A172 (cell line): Measurements from ENCODE around the gene TMEM17. TPM values are rescaled to one million over a fixed set of nuclear protein-coding genes. Genes with fewer than 3 reads are reported as not detected.
A peak's percentile ranks its signal among the peaks of the same experiment; 100 is the strongest.
"Not testable (repeated sequence)": the region's sequence is repeated elsewhere in the genome, so short reads cannot be mapped to it uniquely, and the experiment has no call there.

Experiments
- DNase-seq: peaks from one replicate; pipeline ENCODE4 v3.0.0-alpha.2; 2015; ENCODE audit warnings: low spot score
- total RNA-seq: library from RNA; depleted of rRNA; stranded (reverse); fragments of >200 nt; shearing (Covaris generic); gene quantifications from 2 replicates; pipeline ENCODE4 v1.2.3, GENCODE V29; 2014; rRNA removed

Gene TMEM17, protein sequence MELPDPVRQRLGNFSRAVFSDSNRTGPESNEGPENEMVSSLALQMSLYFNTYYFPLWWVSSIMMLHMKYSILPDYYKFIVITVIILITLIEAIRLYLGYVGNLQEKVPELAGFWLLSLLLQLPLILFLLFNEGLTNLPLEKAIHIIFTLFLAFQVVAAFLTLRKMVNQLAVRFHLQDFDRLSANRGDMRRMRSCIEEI
- total RNA-seq, result 3.7 and 5.6 TPM in 2 replicates

DNA sequence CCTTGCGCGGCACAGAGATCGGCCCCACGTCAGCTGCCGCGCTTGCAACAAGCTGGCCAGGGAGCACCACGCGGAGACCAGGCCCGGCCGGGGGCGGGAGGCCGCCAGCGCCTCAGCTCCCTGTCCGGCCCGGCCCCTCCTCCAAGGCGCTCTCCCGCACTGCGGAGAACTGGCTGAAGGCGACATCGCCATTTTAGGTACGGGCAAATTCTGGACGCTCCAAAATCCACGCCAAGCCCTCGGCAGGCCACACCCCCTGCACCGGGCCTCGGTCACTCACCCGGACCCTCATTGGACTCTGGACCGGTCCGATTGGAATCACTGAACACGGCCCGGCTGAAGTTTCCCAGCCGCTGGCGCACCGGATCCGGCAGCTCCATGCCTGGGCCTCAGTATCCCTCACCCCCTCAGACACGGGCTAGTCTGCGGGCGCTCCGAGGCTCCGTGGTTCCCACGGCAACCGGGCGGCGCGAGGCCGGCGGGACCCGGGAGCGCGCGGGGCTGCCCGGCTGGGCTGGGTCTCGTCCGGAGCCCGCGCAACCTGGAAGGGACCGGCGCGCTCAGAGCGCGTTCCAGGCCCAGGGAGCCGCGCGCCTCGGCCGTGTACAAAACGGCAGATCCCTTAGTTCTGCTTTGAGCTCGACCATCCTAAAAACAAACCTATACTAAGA is at the start of gene TMEM17:
TSS of gene TMEM17 (minus strand) at position 446 of the 671 bp plus-strand sequence. CDS start at position 380, 66 bp downstream.
- DNase-seq, result peak; percentile 78

DNA sequence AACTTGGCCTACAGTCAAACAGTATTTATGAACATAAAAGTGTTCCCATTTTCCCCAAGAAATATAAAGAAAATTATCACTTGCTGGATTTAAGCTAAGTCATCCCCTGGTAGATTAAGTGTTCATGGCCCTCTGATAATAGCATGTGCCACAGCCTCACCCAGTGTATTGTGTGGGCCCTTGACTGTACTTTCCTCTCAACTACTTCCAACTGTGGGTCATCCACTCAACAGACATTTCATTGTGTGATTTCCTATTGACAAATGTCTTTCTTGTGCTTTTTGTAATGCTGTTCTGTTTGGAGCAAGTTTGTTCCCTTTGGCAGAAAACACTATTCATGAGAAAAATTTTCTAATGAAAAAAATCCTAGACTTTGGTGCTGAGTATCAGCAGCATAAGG is 48.4 kb upstream of the TMEM17 start:
- no peak for DNase-seq

DNA sequence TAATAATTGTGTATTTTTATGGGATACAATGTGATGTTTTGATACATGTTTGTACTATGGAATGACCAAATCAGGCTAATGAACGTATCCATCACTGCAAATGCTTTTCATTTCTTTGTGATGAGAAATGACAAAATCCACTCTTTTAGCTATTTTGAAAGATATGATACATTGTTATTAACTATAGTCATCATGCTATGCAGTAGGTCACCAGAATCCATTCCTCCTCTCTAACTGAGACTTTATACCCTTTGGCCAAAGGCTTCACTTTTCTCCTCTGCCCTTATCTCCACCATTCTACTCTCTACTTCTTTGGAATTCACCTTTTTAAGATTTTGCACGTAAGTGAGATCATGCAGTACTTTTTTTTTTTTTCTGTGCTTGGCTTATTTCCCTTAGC is 44.5 kb upstream of the TMEM17 start:
- no peak for DNase-seq

DNA sequence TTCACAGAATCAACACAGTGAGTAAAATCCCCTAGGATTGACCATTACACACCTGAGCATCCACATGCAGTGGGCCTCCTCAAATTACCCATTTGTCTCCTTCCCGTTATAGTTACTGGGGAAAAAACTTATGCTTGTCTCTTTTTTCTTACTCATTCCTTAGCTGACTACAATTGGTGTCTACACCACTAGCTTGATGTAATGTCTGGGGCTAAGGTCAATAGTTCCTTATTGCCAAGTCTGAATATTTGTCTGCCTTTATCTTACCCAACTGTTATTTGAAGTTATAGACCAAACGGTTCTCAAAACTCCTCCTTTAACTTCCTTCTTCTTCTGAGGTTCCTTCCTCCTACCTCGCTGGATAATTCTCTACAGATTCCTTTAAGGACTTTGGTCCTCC is 41.9 kb upstream of the TMEM17 start:
- no peak for DNase-seq

DNA sequence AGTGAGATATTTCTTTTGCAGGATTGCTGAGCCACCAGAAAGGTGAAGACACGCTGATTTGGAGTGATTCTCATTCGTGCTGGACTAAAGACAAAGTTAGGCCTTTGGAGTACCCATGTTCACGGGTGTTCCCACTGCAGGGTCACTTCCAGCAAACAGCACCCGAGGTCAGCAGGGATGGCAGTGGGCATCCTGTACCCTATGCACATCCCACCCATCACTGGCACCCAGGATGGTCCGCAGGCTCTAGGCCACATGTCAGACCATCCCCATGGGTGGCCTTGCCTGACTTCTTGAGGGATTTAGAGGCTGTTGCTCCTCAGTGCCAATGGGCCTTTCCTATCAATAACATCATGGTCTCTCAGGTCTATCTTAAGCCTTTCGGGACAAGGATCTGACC is 39.3 kb upstream of the TMEM17 start:
- no peak for DNase-seq

DNA sequence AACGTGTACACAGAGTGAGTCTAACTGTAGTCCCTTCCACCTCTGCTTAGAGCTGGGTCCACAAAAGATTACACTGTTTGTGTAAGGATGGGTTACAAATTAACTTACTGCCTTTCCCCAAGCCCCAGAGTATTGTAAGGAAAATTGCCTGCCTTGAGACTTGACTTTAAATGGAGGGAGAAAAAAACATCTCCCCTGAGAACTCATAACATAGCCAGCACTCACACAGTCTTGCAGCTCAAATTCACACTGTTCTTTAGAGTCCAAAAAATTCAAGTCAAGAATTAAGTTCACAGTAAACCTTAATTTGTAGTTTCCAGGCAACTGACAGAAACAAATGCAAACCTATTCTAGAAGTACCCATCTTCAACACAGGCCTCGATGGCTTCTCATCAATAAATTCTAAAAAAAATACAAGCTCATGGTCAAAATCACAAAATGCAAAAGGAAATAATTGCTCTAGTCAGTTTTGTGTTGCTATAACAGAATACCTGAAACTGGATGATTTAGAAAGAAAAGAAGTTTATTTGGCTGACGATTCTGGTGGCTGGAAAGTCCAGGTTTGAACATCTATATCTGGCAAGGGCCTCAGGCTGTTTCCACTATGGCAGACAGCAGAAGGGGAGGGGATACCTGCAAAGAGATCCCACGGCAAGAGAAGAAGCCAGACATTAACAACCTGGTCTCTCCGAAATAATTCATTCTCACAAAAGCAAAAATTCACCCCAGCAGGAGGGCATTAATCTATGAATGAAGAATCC is 34.6 kb upstream of the TMEM17 start:
- DNase-seq, result no peak

DNA sequence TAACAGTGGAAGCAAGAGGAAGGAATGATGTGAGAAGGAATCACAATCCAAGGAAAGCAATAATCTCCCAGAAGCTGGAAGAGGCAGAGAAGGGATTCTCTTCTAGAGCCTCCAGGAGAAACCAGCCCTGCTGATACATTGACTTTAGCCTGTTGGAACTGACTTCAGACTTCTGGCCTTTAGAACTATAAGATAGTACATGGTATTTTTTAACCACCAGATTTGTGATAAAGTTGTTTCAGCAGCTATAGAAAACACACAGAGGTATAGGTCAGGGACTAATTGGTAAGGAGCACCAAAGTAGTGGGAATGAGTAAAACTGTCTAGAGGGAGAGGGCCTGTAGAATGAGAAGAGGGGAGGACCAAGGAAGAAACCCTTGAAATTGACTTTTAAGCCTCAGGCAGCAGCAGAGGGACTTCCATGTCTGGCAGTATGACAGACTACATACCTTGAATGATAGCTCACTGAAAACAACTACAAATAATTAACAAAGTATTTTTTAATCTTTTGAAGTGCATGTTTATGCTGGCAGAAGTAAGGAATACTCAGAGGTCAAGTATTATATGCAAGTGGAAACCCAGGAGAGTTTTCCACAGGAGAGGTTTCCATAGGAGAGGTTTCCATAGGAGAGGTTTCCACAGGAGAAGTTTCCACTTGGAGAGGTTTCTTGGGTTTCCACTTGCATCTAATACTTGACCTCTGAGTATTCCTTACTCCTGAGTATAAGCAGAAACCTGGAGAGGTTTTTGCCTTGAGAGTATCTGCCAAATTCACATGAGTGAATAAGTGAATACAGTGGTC is 33.8 kb upstream of the TMEM17 start:
- DNase-seq, result no peak

DNA sequence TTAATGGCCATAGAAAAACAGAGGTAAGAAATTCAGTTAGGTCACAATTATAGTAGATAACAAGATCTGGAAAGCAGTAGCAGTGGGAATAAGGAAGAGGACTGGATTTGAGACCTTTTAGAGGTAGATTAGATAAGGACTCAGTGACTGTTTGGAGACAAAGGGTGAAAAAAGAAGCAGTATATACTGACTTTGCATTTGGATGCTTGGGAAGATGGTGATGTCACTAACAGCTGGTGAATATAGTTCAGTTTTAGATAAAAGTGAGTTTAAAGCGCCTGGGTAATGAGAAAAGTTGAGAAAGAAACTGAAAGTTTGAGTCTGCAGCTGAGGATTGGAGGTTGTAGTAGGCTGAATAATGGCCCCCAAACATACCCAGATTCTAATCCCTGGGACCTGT is 32.8 kb upstream of the TMEM17 start:
- DNase-seq, result no peak

DNA sequence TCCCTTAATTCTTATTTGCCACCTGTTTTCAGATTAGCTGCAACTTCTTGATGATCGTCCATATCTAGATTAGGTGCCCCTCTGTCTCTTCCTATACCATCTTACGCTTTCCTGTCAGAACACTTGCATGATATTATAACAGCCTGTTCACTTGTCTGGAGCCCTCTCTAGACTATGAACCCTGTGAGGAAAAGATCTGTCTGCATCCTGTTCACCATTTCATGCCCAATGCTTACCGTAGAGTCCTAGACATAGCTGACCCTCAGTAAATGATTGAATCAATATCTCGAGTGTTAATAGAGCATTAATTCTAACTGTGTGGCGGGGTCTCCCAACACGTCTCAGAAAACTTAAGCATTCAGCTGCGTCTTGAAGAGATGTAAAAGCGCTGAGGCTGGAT is 31.8 kb upstream of the TMEM17 start:
- no peak for DNase-seq

DNA sequence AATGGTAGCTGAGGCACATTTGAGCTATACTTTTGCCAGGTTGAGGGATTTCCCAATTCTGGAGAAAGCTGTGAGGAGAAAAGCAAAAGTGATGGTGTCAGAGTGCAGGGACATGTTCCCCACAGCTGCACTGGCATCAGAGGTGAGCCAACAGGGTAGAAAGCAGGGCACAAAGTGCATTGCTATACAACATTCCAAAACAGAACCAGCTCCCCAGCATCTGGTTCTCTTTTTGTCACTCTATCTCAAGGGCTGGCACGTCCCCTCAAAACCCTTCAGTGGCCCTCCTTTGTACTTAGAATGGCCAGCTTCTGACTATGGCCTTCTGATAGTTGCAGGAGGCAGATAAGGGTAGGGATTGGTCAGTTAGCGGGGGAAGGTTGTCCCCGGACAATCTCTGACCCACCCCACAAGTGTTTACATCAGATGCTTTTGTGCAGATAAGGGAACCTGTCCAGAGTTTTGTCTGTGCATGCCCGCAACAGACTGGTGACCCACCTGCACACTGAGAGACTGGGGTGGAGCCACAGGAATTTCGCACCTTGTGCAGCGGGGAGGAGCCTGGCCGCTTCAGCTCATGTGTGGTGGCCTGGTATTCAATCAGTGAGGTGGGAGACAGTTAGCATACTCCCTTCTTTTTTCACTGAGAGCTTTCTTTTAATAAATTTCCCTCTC is 31.0 kb upstream of the TMEM17 start:
- DNase-seq, result no peak

DNA sequence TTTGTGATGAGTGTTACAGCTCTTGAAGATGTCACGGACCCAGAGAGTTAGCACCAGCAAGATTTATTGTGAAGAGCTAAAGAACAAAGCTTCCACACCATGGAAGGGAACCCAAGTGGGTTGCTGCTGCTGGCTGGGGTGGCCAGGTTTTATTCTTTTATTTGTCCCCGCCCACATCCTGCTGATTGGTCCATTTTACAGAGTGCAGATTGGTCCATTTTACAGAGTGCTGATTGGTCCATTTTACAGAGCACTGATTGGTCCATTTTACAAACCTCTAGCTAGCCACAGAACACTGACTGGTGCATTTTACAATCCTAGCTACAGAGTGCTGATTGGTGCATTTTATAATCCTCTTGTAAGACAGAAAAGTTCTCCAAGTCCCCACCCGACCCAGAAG is 29.5 kb upstream of the TMEM17 start:
- not testable (repeated sequence) for DNase-seq

DNA sequence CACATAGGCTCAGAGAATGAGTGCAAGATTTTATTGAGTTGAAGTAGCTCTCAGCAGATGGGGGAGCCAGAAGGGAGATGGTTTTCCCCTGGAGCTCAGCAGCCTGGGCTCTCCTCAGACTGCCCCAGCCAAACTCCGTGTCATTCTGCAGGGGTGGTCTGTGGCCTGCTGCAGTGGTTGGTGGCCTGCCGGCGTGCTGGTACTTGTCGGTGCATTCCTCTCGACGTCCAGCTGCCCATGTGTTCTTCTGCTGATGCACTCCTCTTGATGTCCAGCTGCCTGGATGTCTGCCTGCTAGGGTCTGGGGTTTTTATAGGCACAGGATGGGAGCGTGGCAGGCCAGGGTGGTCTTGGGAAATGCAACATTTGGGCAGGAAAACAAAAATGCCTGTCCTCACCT is 25.6 kb upstream of the TMEM17 start:
- DNase-seq, result no peak

DNA sequence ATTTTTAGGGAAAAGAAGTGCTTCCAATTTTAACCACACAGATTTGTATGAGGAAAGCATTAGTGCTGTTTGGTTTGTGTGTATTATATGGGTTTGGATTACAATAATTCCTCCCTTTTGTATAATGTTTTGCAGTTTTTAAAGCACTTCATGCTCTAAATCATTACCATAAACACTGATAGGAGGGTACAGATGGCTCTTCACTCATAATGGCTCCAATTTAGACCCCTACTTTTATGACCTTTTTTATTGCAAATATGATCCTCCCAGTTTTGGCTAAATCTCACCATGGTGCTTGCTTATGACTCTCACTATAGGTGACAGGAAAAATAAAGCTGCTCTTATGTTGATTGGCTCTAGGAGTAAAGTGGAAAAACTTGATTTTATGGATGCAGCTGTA is 23.8 kb upstream of the TMEM17 start:
- DNase-seq, result no peak

DNA sequence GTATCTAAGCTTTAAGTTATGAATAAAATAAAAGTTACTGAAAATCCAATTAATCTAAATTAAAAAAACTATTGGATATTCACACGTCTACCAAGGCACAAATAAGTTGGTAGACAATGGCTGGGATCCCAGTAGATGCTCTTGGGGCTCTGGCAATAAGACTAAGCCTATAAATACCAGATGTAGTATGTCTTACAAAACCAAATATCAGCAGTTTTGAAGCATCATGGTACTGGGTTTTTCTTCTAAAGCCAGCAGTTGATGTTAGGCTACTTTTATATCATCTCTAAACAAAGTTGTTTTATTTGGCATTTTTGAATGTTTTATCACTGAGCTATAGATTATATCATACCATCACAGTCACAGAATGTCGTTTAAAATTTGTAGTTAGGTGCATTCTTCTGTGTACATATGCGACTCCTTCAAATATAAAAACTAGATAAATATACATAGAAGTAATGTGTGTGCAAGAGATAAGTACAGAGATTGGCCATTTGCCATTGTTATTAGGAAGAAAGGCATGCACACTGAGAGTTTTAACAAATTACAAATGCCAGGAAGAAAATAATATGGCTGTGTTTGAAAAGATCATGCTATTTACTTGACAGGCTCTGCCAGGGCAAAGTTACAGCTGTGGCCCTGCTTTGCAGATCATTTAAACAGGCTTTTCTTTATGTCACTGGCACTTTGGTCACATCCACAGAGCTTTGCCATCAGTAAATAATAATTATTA is 21.6 kb upstream of the TMEM17 start:
- no peak for DNase-seq

DNA sequence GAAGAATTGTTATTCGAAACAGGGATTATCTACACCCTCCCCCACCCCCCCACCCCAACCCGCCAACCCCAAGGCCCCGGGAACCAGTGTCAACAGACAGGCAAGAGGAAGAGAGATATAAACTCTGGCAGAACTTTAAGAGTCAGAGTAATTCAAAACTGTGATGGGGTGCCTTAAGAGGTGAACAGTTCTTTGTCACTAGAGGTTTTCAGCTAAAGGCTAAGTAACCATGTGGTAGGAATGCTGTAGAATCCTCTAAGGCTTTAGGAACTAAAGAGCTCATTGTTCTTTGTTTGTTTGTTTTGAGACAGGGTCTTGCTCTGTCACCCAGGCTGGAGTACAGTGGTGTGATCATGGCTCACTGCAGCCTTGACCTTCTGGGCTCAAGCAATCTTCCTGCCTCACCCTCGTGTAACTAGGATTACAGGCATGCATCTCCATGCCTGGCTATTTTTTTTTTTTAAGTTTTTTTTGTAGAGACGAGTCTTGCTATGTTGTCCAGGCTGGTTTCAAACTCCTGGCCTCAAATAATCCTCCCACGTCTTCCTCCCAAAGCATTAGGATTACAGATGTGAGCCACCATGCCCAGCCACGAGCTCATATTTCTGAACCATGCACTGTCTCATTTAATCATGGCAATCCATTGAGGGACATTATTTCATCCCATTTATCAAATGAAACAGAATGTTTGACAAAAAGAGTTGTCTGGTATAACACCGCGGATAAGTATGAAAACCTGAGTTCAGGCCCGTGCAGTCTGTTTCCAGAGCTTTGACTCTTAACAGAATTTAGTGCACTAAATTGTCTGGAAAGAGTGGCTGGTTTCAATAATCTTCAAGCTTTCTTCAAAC is 20.8 kb upstream of the TMEM17 start:
- DNase-seq, result no peak

DNA sequence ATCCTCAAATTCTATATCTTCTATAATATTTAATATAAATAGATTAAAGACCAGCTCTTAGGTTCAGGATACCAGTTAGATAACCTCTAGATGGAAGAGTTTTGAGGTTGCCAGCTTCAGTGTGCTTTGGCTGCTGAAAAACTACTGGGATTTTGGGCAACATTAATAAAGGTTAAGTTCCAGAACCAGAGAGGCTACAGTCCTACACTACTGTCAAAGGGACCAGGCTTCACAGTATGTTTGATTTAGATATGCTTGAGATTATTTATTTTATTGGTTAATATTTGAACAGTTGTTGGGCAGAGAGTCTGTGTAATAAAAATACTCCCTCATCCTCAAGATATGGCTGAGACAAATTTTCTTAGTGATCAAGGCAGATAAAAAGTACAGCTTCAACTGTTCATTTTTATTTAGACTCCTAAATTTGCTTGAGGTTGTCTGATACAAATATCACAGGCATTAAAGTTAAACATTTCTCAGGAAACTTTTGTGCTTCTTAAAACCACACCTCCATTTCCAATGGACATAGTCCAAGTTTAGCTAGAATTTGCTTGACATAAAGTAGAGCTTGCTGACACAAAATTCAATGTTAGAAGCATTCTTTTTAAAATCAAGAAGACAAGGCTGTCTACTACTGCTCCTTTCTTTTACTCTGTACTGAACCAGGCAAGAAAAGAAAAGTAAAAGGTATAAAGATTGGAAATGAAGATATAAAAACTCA is 19.7 kb upstream of the TMEM17 start:
- no peak for DNase-seq

DNA sequence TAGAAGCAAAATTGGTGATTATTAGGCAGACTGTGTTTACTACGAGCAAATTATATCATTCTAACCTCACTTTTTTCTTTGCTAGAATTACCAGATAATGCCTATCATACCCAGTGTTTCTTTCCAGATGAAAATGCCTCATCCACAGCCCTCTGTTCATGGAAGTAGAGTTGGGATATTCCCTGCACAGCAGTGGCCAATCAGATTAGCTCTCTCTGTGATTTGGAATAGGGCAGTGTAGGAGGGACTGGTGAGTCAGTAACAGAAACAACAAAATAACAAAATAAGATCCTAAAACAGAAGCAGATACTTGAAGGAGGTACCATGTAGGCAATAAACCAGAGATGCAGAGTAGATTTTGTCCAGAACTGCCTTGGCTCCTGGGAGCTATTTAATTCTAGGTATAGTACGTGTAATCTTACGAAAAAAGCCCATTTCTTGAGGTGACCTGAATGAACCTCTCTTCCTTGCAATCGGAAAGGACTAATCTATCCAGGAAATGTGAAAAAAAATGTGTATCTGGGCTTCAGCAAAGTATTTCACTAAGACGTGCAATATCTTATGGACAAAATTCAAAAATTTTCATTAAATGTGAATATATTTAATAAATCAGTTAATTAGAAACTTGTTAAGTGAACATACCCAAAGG is 18.4 kb upstream of the TMEM17 start:
- DNase-seq, result no peak

DNA sequence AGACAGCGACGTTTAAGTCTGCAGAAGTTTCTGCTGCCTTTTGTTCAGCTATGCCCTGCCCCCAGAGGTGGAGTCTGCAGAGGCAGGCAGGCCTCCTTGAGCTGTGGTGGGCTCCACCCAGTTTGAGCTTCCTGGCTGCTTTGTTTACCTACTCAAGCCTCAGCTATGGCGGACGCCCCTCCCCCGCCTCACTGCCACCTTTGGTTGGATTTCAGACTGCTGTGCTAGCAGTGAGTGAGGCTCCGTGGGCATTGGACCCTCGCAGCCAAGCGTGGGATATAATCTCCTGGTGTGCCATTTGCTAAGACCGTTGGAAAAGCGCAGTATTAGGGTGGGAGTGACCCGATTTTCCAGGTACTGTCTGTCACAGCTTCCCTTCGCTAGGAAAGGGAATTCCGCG is 15.1 kb upstream of the TMEM17 start:
- not testable (repeated sequence) for DNase-seq

DNA sequence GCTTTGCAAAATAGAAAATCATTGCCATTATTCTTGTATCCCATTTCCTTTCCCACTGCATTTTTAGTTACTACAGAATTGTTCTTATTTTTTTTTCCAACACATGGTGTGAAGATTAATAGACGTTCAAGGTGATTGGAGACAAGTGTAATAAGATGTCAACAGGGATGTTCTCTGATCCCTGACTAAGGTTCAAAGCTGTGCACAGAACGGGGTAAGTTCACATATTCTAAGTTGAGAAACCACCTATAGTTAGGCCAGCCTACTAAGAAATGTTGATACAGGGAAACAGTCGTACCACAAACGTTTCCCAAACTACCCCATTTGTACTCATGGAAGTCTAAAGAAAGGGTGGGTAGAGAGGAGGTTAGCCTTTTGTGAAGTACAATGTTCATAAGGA is 6.4 kb upstream of the TMEM17 start:
- DNase-seq, result no peak
